ENCODE results near the gene NPBWR2.

Gene NPBWR2

GRCh38 chr20:64106981-64107735 lies at the start of gene NPBWR2:
Gene NPBWR2 (minus strand): TSS chr20:64107565. CDS start chr20:64106831, 734 bp downstream.
- Histone ChIP-seq H3K36me3 (no peaks in the 10 kb centered on the region), H4K20me1 (peaks cover 0 to 45% (median 0%) of the 10 kb centered on the region in 11 experiments; a peak in 6 of 22 replicates), H3K9me3 (replicated peaks in 1 of 11) (no peaks in the 10 kb centered on the region), H3K4me3 (no peak within 1 kb of the TSS), H3K4me1 (peaks cover 25 to 73% (median 59%) of the 10 kb centered on the region in 10 experiments), H3K9ac (peak within 1 kb of the TSS in 1 of 11 experiments; percentile 3; a peak in 1 of 22 replicates), H3K27ac (peak within 1 kb of the TSS in 1 of 11 experiments; percentile 46; a peak in 2 of 22 replicates), H3K27me3 (peaks cover 14 to 21% (median 19%) of the 10 kb centered on the region in 11 experiments), H3K4me2 (peak within 1 kb of the TSS; percentile 56 to 89 (median 71))
- no peak for TF ChIP-seq Cebpa-rat (IDR thresholded peaks at IDR 0.05)

- H4K20me1 ChIP-seq: peaks cover 0 to 57% (median 5%) of the 10 kb centered on the region in 11 experiments; a peak in 10 of 22 replicates
- H3K4me2 ChIP-seq: peak overlapping the region in 2 of 11 experiments; percentile 14 to 26; a peak in 1 of 22 replicates
- no peak for TF ChIP-seq Cebpa-rat (IDR thresholded peaks at IDR 0.05)
- no peak overlapping the region for H3K4me3 ChIP-seq
- peaks cover 12 to 23% (median 20%) of the 10 kb centered on the region in 11 experiments for H3K27me3 ChIP-seq
- H3K36me3 ChIP-seq: no peaks in the 10 kb centered on the region
- H3K9me3 ChIP-seq (replicated peaks in 1 of 11): no peaks in the 10 kb centered on the region
- H3K4me1 ChIP-seq: peaks cover 0 to 17% (median 6%) of the 10 kb centered on the region in 10 experiments; a peak in 9 of 20 replicates
- H3K27ac ChIP-seq: no peak overlapping the region
- no peak overlapping the region for H3K9ac ChIP-seq
These were observed 48.9 kb upstream of the NPBWR2 start for GRCh38 chr20:64156136-64156885.

- no peak overlapping the region for H3K4me3 ChIP-seq
- H3K9ac ChIP-seq: no peak overlapping the region
- no peak overlapping the region for H3K4me2 ChIP-seq
- H3K9me3 ChIP-seq (replicated peaks in 1 of 11): no peaks in the 10 kb centered on the region
- no peak for TF ChIP-seq Cebpa-rat (IDR thresholded peaks at IDR 0.05)
- H3K27ac ChIP-seq: no peak overlapping the region
- peaks cover 0 to 17% (median 6%) of the 10 kb centered on the region in 10 experiments; a peak in 9 of 20 replicates for H3K4me1 ChIP-seq
- H3K36me3 ChIP-seq: no peaks in the 10 kb centered on the region
- H4K20me1 ChIP-seq: peaks cover 0 to 56% (median 5%) of the 10 kb centered on the region in 11 experiments; a peak in 9 of 22 replicates
- H3K27me3 ChIP-seq: peaks cover 4 to 15% (median 12%) of the 10 kb centered on the region in 11 experiments
These were observed 48.1 kb upstream of the NPBWR2 start for GRCh38 chr20:64155258-64156135.

DNA sequence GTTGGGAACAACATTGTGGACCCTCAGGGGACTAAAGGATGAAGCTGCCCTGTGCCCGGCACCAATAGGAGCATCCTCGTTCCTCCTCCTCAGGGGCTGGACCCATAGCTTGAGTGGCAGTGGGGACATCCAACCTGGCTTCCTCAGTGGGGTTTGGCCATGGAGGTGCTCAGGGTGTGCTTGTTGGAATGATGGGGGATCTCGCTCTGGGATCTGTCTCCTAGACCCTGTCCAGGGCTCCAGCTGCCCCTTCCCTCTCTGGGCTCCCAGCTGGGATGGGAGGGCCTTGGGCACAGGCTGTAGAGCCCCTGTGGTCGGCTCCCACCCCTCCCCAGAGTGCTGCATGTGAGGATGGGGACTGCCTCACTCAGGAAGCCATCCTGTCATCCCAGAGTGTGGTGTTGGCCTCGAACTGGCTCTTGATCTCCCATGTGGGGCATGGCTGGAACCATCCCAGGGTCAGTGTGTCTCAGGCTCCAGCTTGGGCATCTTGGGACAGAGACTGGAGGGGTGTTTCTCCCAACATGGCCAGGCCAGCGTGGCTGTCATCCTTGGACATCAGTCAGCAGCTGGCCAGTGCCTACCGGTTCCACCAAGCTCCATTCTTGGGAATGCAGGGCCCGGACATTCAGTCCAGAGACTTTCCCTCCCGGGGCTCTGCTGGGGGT lies 47.4 kb upstream of the NPBWR2 start:
- no peak overlapping the region for H3K9ac ChIP-seq
- H4K20me1 ChIP-seq: peaks cover 0 to 49% (median 5%) of the 10 kb centered on the region in 11 experiments; a peak in 9 of 22 replicates
- no peak overlapping the region for H3K4me3 ChIP-seq
- no peak overlapping the region for H3K4me2 ChIP-seq
- no peaks in the 10 kb centered on the region for H3K36me3 ChIP-seq
- peaks cover 0 to 8% (median 4%) of the 10 kb centered on the region in 11 experiments; a peak in 14 of 22 replicates for H3K27me3 ChIP-seq
- peaks cover 0 to 3% (median 0%) of the 10 kb centered on the region in 11 experiments; a peak in 3 of 22 replicates for H3K9me3 ChIP-seq (replicated peaks in 1 of 11)
- H3K27ac ChIP-seq: no peak overlapping the region
- TF ChIP-seq Cebpa-rat (IDR thresholded peaks at IDR 0.05): no peak
- H3K4me1 ChIP-seq: peaks cover 0 to 17% (median 6%) of the 10 kb centered on the region in 10 experiments; a peak in 9 of 20 replicates

DNA sequence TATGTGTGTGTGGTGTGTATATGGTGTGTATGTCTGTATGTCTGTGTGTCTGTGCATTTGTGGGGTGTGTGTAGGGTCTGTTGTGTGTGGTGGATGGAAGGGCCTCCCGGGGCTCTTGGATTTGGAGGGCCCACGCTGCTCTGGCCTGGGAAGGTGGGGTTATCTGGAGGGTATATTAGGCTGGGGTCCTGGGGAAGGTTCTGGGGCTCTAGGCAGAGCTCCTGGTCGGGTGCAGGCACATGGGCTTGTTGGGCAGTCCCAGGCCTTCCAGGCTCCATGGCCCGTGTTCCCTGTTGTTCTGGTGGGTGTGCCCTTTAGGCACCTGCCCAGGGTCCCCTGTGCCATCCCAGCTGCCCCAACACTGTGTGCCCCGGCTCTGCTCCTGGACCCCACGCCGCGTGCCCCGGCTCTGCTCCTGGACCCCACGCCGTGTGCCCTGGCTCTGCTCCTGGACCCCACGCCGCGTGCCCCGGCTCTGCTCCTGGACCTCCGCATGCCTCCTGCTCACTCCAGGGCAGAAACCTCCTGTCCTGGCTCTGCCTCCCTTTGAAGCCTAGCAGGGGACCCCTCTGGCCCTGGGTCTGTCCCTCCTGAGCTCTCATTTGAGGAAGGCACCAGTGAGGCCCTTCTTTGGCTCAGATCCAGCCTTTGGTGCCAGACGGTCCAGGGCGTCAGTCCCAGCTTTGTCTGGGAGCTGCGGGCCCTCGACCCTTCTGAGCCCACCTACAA lies 46.7 kb upstream of the NPBWR2 start:
- Histone ChIP-seq H3K4me1 (peaks cover 0 to 17% (median 6%) of the 10 kb centered on the region in 10 experiments; a peak in 9 of 20 replicates), H3K9me3 (replicated peaks in 1 of 11) (peaks cover 0 to 9% (median 0%) of the 10 kb centered on the region in 11 experiments; a peak in 3 of 22 replicates), H3K27me3 (peaks cover 0 to under 1% (median 0%) of the 10 kb centered on the region in 11 experiments; a peak in 2 of 22 replicates), H3K4me3 (no peak overlapping the region), H3K9ac (no peak overlapping the region), H3K4me2 (no peak overlapping the region), H4K20me1 (peaks cover 0 to 42% (median 0%) of the 10 kb centered on the region in 11 experiments; a peak in 7 of 22 replicates), H3K36me3 (no peaks in the 10 kb centered on the region), H3K27ac (no peak overlapping the region)
- TF ChIP-seq Cebpa-rat (IDR thresholded peaks at IDR 0.05): no peak

DNA sequence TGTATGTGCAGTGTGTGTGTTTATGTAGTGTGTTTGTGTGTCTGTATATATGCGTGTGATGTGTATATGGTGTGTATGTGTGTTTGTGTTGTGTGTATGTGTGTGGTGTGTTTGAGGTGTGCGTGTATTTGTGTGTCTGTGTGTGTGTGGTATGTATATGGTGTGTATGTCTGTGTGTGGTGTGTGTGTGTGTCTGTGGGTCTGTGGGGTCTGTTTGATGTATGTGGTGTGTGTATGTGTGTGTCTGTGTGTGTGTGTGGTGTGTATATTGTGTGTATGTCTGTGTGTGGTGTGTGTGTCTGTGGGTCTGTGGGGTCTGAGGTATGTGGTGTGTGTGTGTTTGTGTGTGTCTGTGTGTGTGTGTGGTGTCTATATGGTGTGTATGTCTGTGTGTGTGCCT lies 46.0 kb upstream of the NPBWR2 start:
- Histone ChIP-seq H4K20me1 (peaks cover 0 to 40% (median 0%) of the 10 kb centered on the region in 11 experiments; a peak in 5 of 22 replicates), H3K9ac (no peak overlapping the region), H3K4me1 (peaks cover 0 to 17% (median 6%) of the 10 kb centered on the region in 10 experiments; a peak in 9 of 20 replicates), H3K27ac (no peak overlapping the region), H3K36me3 (no peaks in the 10 kb centered on the region), H3K4me2 (no peak overlapping the region), H3K9me3 (replicated peaks in 1 of 11) (peaks cover 0 to 10% (median 0%) of the 10 kb centered on the region in 11 experiments; a peak in 3 of 22 replicates), H3K4me3 (no peak overlapping the region), H3K27me3 (no peaks in the 10 kb centered on the region; a peak in 1 of 22 replicates)
- TF ChIP-seq Cebpa-rat (IDR thresholded peaks at IDR 0.05): no peak

GRCh38 chr20:64152906-64153305 lies 45.5 kb upstream of the NPBWR2 start:
- Histone ChIP-seq H3K9ac (no peak overlapping the region), H3K4me2 (no peak overlapping the region), H4K20me1 (peaks cover 0 to 40% (median 0%) of the 10 kb centered on the region in 11 experiments; a peak in 5 of 22 replicates), H3K4me3 (no peak overlapping the region), H3K27me3 (no peaks in the 10 kb centered on the region; a peak in 1 of 22 replicates), H3K27ac (no peak overlapping the region), H3K36me3 (no peaks in the 10 kb centered on the region), H3K9me3 (replicated peaks in 1 of 11) (peaks cover 0 to 10% (median 0%) of the 10 kb centered on the region in 11 experiments; a peak in 3 of 22 replicates), H3K4me1 (peaks cover 0 to 17% (median 6%) of the 10 kb centered on the region in 10 experiments; a peak in 9 of 20 replicates)
- TF ChIP-seq Cebpa-rat (IDR thresholded peaks at IDR 0.05): no peak
